Measurements from ENCODE around the gene SORBS2.
"Not testable (repeated sequence)": the region's sequence is repeated elsewhere in the genome, so short reads cannot be mapped to it uniquely, and the experiment has no call there.

The SORBS2 gene

GRCh38 chr4:185580699-185581098 is 231.3 kb downstream of the SORBS2 start:
- DNase-seq, result no peak

DNA sequence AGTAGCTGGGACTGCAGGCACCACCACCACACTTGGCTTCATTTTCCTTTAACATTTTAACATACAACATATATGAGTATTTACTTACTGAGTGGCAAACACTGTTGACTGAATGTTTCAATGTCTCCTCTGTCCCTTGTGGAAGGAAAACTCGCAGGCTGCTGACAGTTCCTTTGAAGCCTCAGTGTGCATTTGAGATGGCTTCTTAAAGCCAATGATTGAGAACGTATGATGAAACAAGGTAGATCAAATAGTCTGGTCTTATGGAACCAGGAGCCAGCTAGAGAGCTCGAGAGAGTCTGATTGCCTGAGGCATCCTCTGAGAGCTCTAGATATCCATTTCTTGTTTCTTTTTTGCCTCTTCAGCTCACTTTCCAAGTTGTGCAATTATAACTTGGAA is 233.7 kb downstream of the SORBS2 start:
- DNase-seq, result no peak

- DNase-seq, result no peak
These were observed 234.7 kb downstream of the SORBS2 start for GRCh38 chr4:185576962-185577950.

GRCh38 chr4:185576314-185576961 is 235.6 kb downstream of the SORBS2 start:
- no peak for DNase-seq

DNA sequence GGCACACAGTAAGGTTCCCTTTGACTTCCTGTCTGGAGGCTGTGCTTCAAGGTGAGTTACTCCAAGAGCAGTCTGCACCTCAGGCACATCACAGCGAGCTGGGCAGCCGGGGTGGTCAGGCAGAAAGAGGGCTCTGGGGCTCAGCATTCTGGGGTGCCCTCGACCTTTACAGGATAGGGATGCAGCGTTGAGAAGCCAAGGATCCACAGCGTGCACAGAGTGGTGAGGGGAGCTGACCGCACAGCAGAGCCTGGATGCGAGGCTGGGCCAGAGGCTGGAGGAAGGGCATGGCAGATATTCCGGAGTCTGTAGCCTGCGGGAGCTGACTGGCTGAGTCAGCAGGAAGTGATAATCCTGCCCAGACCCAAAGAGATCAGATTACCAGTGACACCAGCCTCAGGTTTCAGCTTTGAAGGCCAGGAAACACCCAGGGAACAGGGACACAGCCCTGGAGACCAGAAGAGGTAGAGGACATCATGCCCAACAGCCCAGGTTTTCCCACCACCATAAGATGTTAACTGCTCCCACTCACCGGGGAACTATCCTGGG is 238.3 kb downstream of the SORBS2 start:
- no peak for DNase-seq

GRCh38 chr4:185570727-185571126 is 241.3 kb downstream of the SORBS2 start:
- DNase-seq, result no peak

GRCh38 chr4:185567381-185568376 is 244.3 kb downstream of the SORBS2 start:
- DNase-seq, result no peak

- DNase-seq, result no peak
These were observed 245.0 kb downstream of the SORBS2 start for GRCh38 chr4:185566972-185567371.

DNA sequence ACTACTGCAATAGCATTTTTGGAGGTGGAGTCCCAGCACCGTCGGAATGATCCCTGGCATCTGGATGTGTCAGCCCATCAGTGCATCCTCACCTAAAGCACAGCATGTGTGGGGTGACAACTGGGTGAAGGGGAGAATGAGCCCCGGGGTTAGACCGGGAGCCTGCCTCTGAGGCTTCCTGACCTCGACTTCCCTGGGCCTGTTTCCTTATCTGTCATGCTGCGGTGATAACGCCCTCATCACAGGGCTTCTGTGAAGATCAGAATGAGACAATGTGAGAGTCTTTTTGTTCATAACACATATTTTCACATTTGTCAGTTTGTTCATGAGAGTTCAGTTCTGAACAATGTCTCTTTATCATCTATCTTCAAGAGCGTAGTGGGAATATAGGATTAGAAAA is 245.6 kb downstream of the SORBS2 start:
- DNase-seq, result no peak

DNA sequence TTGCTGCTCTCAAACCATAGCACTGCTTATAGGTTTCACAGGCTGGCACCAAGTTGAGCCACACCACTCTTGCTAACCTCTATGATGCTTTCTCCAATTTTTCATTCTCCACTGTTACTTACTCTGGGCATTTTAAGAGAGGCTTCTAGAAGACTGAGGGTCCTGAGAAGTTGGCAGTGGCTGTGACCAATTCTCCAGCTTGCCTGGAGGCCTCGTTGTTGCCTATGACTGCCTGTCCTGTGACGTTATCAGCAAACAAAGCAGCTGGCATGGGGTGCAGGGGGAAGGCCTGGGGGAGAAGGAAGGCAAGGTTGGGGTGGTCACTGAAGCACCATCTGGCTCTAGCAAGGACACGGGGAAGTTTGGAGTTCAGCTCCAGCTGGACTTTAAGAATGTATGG is 246.3 kb downstream of the SORBS2 start:
- no peak for DNase-seq

GRCh38 chr4:185564349-185564748 is 247.6 kb downstream of the SORBS2 start:
- no peak for DNase-seq

GRCh38 chr4:185562531-185562930 is 249.5 kb downstream of the SORBS2 start:
- DNase-seq, result no peak

- DNase-seq, result no peak
These were observed 251.7 kb downstream of the SORBS2 start for GRCh38 chr4:185560316-185560715.

- no peak for DNase-seq
These were observed 252.1 kb downstream of the SORBS2 start for GRCh38 chr4:185559915-185560281.

DNA sequence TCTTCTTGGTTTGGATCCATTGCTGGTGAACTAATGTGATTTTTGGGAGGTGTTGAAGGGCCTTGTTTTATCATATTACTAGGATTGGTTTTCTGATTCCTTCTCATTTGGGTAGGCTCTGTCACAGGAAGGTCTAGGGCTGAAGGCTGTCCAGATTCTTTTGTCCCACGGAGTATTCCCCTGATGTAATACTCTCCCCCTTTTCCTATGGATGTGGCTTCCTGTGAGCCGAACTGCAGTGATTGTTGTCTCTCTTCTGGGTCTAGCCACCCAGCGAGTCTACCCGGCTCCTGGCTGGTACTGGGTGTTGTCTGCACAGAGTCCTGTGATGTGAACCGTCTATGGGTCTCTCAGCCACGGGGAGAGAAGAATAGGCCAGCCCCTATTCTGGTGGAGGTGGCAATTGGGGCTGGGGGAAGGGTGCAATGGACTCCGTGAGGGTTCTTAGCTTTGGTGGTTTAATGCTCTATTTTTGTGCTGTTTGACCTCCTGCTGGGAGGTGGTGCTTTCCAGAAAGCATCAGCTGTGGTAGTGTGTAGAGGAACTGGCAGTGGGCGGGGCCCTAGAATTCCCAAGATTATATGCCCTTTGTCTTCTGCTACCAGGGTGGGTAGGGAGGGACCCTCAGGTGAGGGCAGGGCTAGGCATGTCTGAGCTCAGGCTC is 252.6 kb downstream of the SORBS2 start:
- DNase-seq, result not testable (repeated sequence)

GRCh38 chr4:185554365-185555126 is 257.4 kb downstream of the SORBS2 start:
- no peak for DNase-seq

- DNase-seq, result no peak
These were observed 259.7 kb downstream of the SORBS2 start for GRCh38 chr4:185552254-185552653.

DNA sequence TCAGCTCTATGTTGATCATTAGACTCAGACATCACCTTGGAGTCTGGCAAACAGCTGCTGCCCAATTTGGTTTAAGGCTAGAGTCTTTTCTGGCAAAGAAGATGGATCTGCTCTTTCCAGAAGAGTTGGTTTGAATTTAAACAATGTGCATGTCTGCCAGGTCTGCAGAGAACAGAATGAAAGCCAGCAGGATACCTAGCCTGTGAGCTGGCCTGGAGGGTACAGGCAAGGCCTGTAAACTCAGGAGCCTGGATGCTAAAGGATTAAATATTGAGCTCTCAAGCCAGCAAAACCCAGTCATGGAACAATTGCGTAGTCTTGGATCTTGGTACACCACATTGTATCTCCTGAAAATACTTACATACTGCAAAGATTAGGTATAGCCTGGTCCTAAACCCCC is 261.1 kb downstream of the SORBS2 start:
- DNase-seq, result no peak

GRCh38 chr4:185549095-185549639 is 262.8 kb downstream of the SORBS2 start:
- no peak for DNase-seq

GRCh38 chr4:185548587-185548986 is 263.4 kb downstream of the SORBS2 start:
- DNase-seq, result no peak

- no peak for DNase-seq
These were observed 265.7 kb downstream of the SORBS2 start for GRCh38 chr4:185546335-185546734.
